Stimulated activated CD4-positive, alpha-beta T cell treated with anti-CD3 and anti-CD28 coated beads, Interleukin-12 subunit alpha, Interleukin-12 subunit beta, amount 100 ng/mL, for 48 hours (primary cell): ENCODE measurements around the gene NACAD.
A peak's percentile ranks its signal among the peaks of the same experiment; 100 is the strongest.

ENCODE experiments used
- DNase-seq, 3 donors: peaks; one replicate each; pipeline ENCODE4 v3.0.0-alpha.2; 2020; ENCODE audit warnings: low read depth in 2 of 3, low spot score in 1 of 3

Gene NACAD, protein sequence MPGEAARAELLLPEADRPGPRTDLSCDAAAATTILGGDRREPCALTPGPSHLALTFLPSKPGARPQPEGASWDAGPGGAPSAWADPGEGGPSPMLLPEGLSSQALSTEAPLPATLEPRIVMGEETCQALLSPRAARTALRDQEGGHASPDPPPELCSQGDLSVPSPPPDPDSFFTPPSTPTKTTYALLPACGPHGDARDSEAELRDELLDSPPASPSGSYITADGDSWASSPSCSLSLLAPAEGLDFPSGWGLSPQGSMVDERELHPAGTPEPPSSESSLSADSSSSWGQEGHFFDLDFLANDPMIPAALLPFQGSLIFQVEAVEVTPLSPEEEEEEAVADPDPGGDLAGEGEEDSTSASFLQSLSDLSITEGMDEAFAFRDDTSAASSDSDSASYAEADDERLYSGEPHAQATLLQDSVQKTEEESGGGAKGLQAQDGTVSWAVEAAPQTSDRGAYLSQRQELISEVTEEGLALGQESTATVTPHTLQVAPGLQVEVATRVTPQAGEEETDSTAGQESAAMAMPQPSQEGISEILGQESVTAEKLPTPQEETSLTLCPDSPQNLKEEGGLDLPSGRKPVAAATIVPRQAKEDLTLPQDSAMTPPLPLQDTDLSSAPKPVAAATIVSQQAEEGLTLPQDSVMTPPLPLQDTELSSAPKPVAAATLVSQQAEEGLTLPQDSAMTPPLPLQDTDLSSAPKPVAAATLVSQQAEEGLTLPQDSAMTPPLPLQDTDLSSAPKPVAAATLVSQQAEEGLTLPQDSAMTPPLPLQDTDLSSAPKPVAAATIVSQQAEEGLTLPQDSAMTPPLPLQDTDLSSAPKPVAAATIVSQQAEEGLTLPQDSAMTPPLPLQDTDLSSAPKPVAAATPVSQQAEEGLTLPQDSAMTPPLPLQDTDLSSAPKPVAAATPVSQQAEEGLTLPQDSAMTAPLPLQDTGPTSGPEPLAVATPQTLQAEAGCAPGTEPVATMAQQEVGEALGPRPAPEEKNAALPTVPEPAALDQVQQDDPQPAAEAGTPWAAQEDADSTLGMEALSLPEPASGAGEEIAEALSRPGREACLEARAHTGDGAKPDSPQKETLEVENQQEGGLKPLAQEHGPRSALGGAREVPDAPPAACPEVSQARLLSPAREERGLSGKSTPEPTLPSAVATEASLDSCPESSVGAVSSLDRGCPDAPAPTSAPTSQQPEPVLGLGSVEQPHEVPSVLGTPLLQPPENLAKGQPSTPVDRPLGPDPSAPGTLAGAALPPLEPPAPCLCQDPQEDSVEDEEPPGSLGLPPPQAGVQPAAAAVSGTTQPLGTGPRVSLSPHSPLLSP (N-terminal part only)

DNA sequence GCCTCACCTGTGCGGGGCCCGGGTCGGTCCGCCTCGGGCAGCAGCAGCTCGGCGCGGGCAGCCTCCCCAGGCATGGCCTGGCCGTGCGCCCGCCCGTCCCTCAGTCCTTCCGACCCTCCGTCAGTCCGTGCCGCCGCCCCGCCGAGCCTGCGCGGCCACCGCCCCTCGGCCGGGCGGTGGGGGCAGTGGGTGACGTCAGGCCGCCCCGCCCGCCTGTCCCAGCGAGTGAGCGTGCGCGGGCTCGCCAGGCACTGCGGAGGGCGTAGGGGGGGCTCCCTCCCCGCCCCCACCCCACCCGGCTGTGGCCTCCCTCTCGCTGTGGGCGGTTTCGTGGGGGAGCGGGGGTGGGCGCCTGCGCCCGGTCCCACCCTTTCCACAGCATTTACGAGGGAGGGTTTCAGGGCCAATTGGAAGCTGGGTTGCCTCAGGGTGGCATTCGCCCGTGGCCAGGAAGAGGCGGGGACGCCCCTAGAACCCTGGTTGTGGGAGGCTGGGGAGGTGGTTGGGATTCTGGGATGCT lies at the start of gene NACAD:
Gene NACAD (minus strand): TSS at position 149 of the 520 bp plus-strand sequence. CDS start 75 bp downstream, at position 74.
- DNase-seq = no peak

DNA sequence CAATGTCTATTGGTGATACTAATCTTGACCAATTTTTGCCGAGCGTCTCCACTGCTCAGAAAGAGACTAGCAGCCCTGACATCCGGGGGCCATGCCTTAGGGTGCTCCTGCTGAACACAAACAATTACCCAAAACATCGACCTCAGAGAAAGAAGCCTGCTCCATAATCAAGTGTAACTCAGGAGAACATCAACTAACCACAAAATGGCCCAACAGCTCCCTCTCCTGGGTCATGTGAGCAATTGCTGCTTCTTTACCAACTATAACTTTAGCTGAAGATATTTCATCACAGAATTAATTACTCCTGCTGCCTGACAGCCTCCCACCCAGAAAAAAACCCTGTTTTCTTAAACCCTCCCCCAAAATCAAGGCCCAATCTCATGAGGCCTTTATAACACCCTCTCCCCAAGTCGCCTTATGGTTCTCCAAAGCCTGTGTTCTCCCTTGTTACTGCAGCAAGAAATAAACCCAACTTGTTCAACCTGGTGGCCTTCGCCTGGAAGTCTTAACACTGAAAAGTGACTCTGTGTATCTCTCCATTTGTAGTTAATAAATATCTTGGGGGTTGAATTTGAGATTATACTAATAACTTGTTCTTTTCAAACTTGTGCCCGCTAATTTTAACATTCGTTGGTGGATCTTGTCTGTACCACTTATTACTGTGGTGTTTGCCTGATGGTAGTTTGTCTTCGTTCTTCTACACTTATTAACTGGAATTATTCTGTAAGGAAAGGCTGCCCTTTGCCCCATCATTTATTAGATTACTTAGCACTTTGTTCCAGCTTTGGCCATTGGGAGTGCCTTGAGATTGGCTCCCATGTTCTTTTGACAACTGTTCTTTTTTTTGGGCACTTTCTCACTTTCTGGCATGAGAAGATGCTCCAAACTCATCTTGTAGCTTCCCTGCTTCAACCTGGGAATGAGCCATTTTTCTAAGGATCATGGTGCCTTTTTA lies 47.6 kb upstream of the NACAD start:
- peak; percentile 41 to 69 (median 51) for DNase-seq

DNA sequence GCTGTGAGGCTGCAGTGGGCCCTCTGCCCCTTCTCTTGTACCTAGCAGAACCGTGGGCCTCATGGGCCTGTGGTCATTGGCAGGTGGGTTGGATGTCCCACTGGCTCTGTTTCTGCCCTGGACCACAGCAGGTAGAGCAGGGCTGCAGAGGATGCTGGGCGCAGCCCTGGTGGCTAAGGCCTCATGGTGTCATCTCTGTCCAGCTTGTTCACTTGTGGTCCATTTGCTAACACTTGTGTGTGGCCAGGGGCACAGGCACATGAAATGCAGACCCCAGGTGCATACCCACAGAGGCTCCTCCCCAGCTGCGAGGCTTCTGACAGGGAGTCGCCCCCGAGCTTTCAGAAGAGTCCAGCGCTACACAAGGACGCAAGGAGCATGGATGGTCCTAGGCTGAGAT lies 45.1 kb upstream of the NACAD start:
- DNase-seq = no peak

DNA sequence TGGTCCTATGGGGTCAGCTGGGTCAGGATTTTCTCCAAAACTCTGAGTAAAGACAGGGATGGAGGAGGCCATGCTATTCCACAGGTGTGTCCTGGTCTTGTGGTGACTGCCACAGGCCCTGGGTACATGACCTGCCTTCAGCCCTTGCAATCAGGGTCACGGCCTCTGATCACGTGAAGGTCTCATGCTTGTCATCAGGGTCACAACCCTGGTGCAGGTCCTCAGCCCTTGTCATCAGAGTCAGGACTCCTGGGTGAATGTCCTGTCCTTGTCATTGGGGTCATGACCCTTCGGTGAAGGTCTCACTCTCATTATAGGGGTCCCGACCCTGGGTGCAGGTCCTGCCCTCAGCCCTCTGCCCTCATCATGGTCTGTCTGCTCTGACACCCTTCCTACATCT lies 44.6 kb upstream of the NACAD start:
- no peak for DNase-seq

DNA sequence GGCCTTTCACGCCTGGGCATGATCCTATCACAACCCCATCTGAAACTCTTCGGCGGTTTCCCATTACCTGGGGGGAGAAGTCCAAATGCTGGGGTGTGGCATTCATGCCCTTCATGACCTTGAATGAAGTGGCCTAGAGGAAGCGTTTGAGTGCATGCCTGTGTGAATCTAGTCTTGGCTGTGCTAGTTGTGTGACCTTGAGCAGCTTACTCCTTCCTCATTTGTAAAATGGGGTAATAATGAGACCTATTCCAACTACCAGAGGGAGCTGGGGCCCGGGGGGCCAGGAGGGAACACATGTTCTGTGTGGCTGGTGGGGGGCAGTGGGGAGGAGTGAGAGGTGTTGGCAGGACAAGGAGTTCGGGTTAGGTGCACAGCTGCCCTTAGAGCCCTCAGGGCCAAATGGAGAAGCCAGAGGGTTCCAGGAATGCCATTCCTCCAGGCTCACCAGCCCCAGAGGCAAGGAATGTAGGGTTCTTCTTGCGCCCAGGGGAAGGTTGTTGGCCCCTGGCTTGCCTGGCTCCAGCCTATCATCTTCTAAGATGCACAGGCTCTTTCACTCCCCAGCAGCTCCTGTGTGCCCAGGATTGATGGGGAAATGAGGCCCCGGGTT lies 44.0 kb upstream of the NACAD start:
- DNase-seq = no peak

DNA sequence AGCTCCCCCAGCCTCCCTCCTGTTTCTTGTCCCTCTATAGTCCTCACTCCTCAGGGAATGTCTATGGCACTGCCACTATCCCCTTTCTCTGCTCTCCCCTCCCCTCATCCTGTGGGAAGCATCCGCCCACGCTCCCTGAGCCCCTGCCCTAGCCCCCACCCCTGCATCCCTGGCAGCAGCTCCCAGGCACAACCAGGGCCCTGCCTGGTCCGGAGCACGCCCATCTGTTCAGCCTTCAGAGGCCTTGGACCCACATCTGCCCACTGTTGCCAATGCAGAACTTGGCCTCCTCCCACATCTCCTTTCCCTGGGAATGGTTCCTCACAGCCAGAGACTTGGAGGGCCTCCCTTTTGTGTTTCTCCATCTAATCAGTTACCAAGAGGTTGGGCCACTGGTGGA lies 43.1 kb upstream of the NACAD start:
- DNase-seq = no peak

DNA sequence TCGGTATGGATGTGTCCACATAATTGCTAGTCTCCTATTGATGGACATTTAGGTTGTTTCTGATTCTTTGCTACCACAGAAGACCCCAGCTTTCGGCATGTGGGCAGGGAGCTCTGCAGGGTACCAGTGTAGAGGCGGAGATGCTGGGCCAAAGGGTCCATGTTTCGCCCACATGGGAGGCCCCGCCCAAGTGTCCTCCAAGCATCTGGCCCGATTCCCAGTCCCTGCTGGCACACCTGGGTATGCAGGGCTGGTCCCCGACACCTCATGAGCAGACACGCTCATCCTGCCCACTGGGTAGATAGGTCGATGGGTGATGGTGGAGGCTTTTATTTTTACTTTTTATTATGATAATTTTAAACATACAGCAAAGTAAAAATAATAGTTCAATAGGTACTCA lies 42.1 kb upstream of the NACAD start:
- no peak for DNase-seq

DNA sequence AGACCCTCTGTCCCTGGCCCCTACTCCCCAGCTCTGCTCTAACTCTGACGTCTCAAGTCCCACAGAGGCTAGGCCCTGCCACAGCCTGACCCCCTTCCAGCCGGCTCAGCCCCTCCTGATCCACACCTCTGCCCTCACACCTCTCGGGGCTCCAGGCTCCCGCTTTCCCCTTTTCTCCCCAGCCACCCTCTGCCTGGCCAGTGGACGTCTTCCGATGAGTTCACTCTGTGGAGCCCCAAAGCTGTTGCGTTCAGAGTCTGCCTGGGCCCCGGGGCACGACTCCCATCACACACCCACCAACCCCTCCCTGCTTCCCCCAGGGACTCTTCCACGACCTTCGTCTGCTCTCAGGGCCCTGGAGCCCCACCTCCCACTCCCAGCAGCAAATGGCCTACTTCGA lies 41.1 kb upstream of the NACAD start:
- no peak for DNase-seq

DNA sequence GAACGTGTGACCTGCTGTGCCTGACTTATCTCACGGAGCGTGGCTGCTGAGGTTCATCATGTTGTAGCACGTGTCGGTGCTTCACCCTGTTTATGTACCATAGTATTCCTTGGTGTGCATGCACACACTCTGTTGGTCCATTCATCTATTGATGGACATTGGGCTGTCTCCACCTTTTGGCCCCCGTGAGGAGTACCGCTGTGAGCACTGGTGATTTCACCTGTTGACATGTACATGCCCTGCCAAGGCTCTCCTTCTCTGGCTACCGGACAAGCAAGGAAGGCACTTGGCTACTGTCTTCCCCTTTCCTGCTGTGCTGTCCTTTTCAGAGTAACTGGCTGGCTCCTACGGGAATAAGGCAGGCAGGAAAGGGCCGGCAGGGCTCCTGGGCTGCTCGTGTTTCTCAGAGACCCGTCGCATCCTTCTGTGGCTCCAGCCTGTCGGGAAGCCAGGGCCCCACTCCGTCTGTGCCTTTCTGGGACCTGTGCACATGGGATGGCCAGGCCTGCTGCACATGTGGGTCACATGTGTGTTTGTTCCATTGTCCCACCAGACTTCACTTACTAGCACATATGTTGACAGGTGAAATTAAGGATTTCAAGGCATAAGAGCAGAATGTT lies 40.5 kb upstream of the NACAD start:
- DNase-seq = no peak

DNA sequence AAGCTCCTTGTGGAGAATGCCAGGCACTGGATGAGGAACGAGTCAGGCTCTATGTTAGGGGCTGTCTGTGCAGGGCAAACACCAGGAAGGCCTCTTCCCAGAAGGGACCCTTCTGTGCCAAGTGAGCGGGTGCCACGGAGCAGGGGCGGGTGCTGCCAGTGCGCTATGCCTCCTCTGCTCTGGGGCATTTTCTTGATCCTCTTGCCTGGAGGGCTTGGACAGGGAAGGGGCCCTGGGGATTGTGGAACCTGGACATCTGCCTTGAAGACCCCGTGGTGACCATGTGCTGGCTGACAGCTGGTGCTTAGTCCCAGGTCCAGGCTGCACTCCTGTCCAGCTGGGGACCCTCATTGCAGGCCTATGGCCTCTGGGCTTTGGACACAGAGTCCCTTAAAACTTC lies 38.2 kb upstream of the NACAD start:
- no peak for DNase-seq

DNA sequence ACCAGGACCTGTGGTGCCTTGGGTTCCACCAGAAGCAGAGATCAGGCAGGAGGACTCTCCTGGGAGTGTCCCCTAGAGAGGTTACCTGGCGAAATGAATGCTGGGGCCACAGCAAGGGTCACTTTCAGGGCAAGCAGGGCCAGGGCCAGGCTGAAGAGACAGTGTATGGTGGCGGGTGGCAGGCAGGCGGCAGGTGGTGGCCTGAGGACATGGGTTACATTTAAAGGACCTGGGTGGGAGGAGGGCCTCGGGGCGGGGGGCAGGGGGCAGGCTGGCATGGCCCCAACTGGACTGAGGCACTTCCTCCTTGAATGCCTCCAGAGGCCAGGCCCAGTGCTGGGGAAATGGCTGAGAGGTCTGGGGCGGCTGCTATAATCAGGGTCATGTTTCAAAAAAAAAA lies 37.4 kb upstream of the NACAD start:
- no peak for DNase-seq

DNA sequence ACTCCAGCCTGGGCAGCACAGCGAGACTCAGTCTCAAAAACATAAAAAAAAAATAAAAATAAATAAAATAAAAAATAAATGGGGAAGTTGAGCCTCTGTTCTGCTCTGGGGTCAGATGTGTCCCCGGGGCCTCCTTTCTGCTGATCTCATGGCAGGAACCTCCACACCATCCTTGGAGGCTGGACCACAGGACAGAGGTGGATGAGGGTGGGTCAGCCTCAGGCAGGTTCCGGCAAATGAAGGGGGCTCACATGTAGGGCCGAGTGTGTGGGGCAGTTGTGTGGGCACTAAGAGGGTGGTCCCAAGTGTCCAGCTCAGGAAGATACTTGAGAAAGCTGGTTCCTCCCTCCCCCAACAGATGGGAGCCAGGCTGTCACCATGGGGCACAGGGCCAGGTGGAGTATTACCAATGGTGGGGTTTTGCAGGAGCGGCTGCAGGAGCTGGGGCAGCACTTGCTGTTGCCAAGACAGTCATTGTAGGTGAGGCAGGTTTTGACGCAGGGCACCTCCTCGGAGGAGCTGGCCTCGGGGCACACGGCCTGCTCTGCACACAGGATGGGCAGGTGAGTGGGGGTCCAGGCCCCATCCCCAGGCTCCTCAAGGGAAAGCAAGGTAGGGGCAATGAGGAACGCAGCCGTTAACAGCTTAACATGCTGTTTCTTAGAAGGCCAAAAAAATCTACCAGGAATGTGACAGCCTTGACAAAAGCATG lies 36.6 kb upstream of the NACAD start:
- DNase-seq = no peak

DNA sequence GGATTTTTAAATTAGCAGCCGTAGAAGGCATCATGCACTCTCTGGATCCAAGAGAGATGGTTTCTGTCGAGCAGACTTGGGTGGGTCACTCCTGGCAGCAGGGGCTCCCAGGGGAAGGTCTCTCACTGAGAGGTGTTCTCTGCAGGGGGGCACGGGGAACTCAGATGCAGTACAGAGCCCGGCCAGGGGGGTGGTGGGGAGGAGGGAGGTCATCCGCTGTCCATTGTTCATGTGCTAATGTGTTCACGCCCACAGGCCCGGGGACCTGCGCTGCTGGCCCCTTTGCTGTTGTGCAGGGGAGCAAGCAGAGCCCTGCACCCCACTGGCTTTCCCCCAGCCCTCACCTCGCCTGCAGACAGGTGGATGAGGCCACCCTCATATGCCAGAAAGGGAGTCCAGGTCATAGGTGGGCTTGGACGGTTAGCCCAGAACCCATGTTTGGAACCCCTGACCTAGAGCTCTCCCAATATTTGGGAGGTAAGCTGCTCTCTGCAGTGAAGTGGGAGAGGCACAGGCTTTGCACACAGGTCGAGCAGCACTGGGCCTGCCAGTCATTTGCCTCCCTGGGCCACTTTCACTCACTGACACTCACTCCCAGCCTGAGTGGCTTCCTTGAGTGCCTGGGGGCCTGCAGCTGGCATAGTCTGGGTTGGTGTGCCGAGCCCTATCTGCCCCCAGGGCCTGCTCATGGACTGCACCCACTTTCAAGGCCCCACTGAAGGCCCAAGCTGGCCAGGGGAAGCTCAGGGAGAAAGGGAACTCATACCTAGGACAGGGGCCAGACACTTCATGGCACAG lies 35.3 kb upstream of the NACAD start:
- DNase-seq = no peak

DNA sequence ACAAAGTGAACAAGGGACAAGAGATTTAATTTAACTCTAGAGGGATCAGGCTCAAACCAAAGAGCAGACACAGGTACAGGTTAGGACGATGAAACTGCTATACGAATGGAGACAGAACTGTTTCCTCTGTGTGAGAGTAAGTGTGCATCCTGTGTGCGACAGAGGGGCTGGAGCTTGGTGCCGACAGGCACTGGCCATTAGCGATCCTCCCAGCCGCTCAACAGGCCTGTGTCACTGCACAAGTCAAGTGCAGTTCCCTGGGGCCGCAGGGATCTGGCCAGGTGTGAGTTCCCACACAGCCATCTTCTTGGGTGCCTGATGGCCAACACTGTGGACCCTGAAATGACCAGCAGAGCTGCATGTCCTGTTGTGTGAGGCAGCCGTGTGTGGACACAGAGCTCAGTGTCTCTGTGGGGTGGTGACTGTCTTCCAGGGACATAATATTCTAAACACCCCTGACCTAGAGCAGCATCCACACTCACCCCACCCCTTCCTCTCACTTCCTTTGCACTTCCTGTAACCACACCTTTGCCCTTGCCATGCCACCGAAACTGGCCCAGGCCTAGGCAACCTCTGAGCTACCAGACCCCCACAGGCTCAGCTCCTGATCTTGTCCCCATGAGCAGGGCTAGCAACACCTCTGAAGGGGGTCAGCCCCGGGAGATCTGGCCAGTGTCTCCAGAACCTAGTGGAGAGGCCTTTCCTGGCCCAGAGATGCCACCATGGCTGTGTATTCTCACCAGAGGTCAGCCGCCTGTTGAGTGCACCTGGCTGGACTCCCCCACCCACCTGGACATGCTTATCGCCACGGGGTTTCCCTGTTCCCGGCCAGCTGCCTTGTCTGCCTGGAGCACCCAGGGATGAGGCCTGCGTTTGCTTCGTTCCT lies 34.4 kb upstream of the NACAD start:
- DNase-seq = no peak

DNA sequence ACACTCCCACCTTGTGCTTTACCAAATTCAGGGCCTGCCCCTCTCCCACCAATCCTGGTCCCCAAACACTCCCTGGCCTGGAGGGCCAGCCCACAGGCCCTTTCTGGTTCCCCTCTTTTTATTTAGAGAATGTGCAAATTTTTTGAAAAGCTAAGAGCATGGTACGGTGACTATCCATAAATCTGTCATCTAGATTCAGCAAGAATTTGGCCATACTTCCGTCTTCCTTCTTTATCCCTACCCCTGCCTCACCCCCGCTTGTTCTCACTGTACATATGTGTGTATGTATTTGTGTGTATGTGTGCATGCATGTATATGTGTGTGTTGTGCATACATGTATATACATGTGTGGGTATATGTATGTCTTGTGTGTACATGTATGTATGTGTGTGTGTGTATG lies 30.8 kb upstream of the NACAD start:
- DNase-seq = no peak

DNA sequence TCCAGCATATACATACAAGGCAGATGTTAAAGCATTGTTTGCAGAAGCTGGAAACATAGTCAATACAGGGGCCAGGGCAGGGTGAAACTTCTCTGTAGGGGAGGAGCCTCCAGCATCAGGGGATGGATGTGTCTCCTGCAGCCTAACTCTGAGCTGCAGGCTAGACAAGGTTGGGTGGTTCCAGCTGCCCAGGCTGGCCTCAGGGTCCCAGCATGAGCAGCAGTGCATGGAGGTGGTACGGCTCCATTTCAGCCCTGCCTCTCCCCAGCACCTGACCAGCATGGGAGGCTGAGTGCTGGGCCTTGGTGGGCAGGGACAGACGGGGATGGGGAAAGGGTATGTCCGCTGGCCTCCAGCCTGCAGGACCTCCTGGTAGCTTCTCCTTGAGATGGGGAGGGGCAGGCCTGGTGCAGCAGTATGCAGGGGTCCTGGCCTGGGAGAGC lies 30.1 kb upstream of the NACAD start:
- no peak for DNase-seq

DNA sequence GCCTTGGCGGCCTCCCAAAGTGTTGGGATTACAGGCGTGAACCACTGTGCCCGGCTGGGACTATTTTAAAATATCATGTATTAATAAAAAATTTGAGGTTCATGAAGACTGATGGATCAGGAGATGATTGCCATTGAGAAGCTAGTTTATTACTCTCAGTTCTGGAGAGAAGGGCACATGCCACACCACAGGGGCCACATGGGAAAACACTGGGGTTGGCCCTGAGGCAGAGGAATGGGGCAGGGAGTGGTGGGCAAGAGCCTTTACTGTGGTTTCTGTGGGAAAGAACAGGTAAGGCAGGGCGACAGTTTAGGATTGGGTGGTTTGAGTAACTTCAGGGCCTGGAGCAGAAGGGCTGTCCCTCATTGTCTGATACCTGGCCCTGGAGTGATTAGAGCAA lies 29.5 kb upstream of the NACAD start:
- DNase-seq = no peak
